Rectal smooth muscle tissue (tissue), 1 donor: Measurements from ENCODE around the gene CCDC88B.
"Not testable (repeated sequence)": the region's sequence is repeated elsewhere in the genome, so short reads cannot be mapped to it uniquely, and the experiment has no call there.

Experiments used
- H3K27ac ChIP-seq: one replicate; pipeline ENCODE4 v1.7.0; 2013; ENCODE audit warnings: low read depth, low read length, inconsistent platforms
- H3K27me3 ChIP-seq: one replicate; pipeline ENCODE4 v1.7.0; 2013; ENCODE audit warnings: low read length; ENCODE audit not compliant: control insufficient read depth, insufficient read depth
- H3K36me3 ChIP-seq: one replicate; pipeline ENCODE4 v1.7.0; 2013; ENCODE audit warnings: low read length; ENCODE audit not compliant: control insufficient read depth, insufficient read depth
- H3K4me1 ChIP-seq: one replicate; pipeline ENCODE4 v1.7.0; 2013; ENCODE audit warnings: low read length; ENCODE audit not compliant: control insufficient read depth, insufficient read depth
- H3K4me3 ChIP-seq: one replicate; pipeline ENCODE4 v1.7.0; 2013; ENCODE audit warnings: low read length
- H3K9ac ChIP-seq: one replicate; pipeline ENCODE4 v1.7.0; 2013; ENCODE audit warnings: low read length

CCDC88B gene

GRCh38 chr11:64307795-64308194 lies 32.2 kb upstream of the CCDC88B start:
- H3K4me3 ChIP-seq, H3K27me3 ChIP-seq, H3K4me1 ChIP-seq, H3K27ac ChIP-seq, H3K36me3 ChIP-seq, H3K9ac ChIP-seq: not testable (repeated sequence)

GRCh38 chr11:64312947-64313346 lies 27.1 kb upstream of the CCDC88B start:
- no peak overlapping the region for H3K27ac ChIP-seq
- no peak overlapping the region for H3K9ac ChIP-seq
- no peak overlapping the region for H3K4me3 ChIP-seq
- H3K27me3 ChIP-seq: no peaks in the 10 kb centered on the region
- H3K4me1 ChIP-seq: no peaks in the 10 kb centered on the region
- H3K36me3 ChIP-seq: peaks cover 7% of the 10 kb centered on the region

GRCh38 chr11:64313491-64314145 lies 26.4 kb upstream of the CCDC88B start:
- Histone ChIP-seq H3K9ac (no peak overlapping the region), H3K27ac (no peak overlapping the region), H3K27me3 (no peaks in the 10 kb centered on the region), H3K4me3 (no peak overlapping the region), H3K4me1 (no peaks in the 10 kb centered on the region), H3K36me3 (peaks cover 7% of the 10 kb centered on the region)

- no peak overlapping the region for H3K4me3 ChIP-seq
- no peak overlapping the region for H3K27ac ChIP-seq
- peaks cover 4% of the 10 kb centered on the region for H3K4me1 ChIP-seq
- H3K9ac ChIP-seq: no peak overlapping the region
- peaks cover 7% of the 10 kb centered on the region for H3K36me3 ChIP-seq
- H3K27me3 ChIP-seq: no peaks in the 10 kb centered on the region
Measured at GRCh38 chr11:64314146-64314804, 25.7 kb upstream of the CCDC88B start.

GRCh38 chr11:64314805-64315561 lies 25.0 kb upstream of the CCDC88B start:
- Histone ChIP-seq H3K36me3 (peaks cover 7% of the 10 kb centered on the region), H3K4me3 (no peak overlapping the region), H3K27ac (no peak overlapping the region), H3K9ac (no peak overlapping the region), H3K27me3 (no peaks in the 10 kb centered on the region), H3K4me1 (peaks cover 4% of the 10 kb centered on the region)

- H3K27ac ChIP-seq, H3K4me3 ChIP-seq, H3K9ac ChIP-seq, H3K27me3 ChIP-seq, H3K4me1 ChIP-seq, H3K36me3 ChIP-seq: not testable (repeated sequence)
Measured at GRCh38 chr11:64315667-64316526, 24.1 kb upstream of the CCDC88B start.

GRCh38 chr11:64316672-64317324 lies 23.2 kb upstream of the CCDC88B start:
- Histone ChIP-seq H3K27ac (peak overlapping the region; percentile 97), H3K27me3 (no peaks in the 10 kb centered on the region), H3K36me3 (peaks cover 12% of the 10 kb centered on the region), H3K4me3 (peak overlapping the region; percentile 78), H3K9ac (peak overlapping the region; percentile 66), H3K4me1 (peaks cover 4% of the 10 kb centered on the region)

GRCh38 chr11:64317325-64317960 lies 22.6 kb upstream of the CCDC88B start, which contains the start of gene TRMT112:
Gene TRMT112, minus strand, starts transcription at chr11:64317559. Its CDS starts 33 bp downstream, at chr11:64317526.
- H3K4me3 ChIP-seq: peak within 1 kb of the TSS; percentile 78
- peak within 1 kb of the TSS; percentile 72 for H3K9ac ChIP-seq
- H3K4me1 ChIP-seq: peaks cover 4% of the 10 kb centered on the region
- peak within 1 kb of the TSS; percentile 97 for H3K27ac ChIP-seq
- no peaks in the 10 kb centered on the region for H3K27me3 ChIP-seq
- peaks cover 13% of the 10 kb centered on the region for H3K36me3 ChIP-seq

- Histone ChIP-seq H3K27ac (peak within 1 kb of the TSS; percentile 97), H3K9ac (peak within 1 kb of the TSS; percentile 72), H3K27me3 (no peaks in the 10 kb centered on the region), H3K4me1 (peaks cover 4% of the 10 kb centered on the region), H3K36me3 (peaks cover 15% of the 10 kb centered on the region), H3K4me3 (peak within 1 kb of the TSS; percentile 78)
Measured at GRCh38 chr11:64317961-64318765, 21.8 kb upstream of the CCDC88B start, which contains the start of gene PRDX5. Gene PRDX5, plus strand, starts transcription at chr11:64318121. Its CDS starts 95 bp downstream, at chr11:64318216.

- peak overlapping the region; percentile 97 for H3K27ac ChIP-seq
- H3K27me3 ChIP-seq: no peaks in the 10 kb centered on the region
- peaks cover 15% of the 10 kb centered on the region for H3K36me3 ChIP-seq
- peak overlapping the region; percentile 78 for H3K4me3 ChIP-seq
- H3K9ac ChIP-seq: peak overlapping the region; percentile 42
- peaks cover 4% of the 10 kb centered on the region for H3K4me1 ChIP-seq
Measured at GRCh38 chr11:64318766-64319761, 20.9 kb upstream of the CCDC88B start.
